HCT116 (cell line): Measurements from ENCODE around the gene DAPK1. TPM values are rescaled to one million over a fixed set of nuclear protein-coding genes. Genes with fewer than 3 reads are reported as not detected.

Source experiments
- ATAC-seq: fragments of 200-7000 bp; cut with Tn5 transposase; 2 replicates; pipeline ENCODE4 v1.9.1; 2020; ENCODE audit warnings: mild to moderate bottlenecking, moderate library complexity
- BruUV-seq: library from RNA; stranded (reverse); fragments of 400-500 nt; replicated peaks from 2 replicates; lab custom pipeline; 2021; lab: Mats Ljungman, UMichigan
- CTCF ChIA-PET: fragments of 300-600 bp; sonication (Branson Sonifier 250); formaldehyde crosslinking; loops from one replicate; lab custom pipeline; 2021; ENCODE audit warnings: antibody characterized with exemption; lab: Charles Lee
- POLR2A ChIA-PET: fragments of 300-600, 350-600 bp; sonication (Branson Sonifier 250); formaldehyde crosslinking; loops from one replicate; lab custom pipeline; 2021; ENCODE audit warnings: antibody characterized with exemption; lab: Charles Lee
- RAD21 ChIA-PET, 2 experiments: fragments of 300-600 bp; sonication (Branson Sonifier 250); formaldehyde crosslinking; loops; one replicate each; lab custom pipeline; 2023; ENCODE audit warnings: low total read pairs in 2 of 2; ENCODE audit not compliant: uncharacterized antibody in 2 of 2, unreplicated experiment in 2 of 2, low non-redundant PET in 1 of 2; lab: Charles Lee
- DNase-seq: peaks from one replicate; pipeline ENCODE4 v3.0.0-alpha.2; 2010; ENCODE audit warnings: low read depth, low spot score
- H2AFZ ChIP-seq: fragments of 200-600 bp; shearing (Covaris generic), sonication (generic); 2 replicates; pipeline ENCODE4 v1.6.1; 2017; ENCODE audit warnings: low read depth, mixed run types, mixed read lengths, antibody characterized with exemption, low read length; ENCODE audit not compliant: poor library complexity, severe bottlenecking
- H3K27ac ChIP-seq: 2 replicates; pipeline ENCODE4 v1.5.1; 2012; ENCODE audit warnings: low read depth, low read length
- H3K27me3 ChIP-seq: fragments of 200-600 bp; sonication (generic); 2 replicates; pipeline ENCODE4 v1.6.1; 2016; ENCODE audit warnings: mixed run types, low read length, mixed read lengths; ENCODE audit not compliant: insufficient read depth
- H3K36me3 ChIP-seq, 2 experiments: fragments of 200-500 bp in 1 of 2; fragments of 200-600 bp in 1 of 2; sonication (Bioruptor generic) in 1 of 2; sonication (generic) in 1 of 2; 2 replicates each; pipeline versions ENCODE4 v1.5.1 to v1.6.1; 2014 to 2016; ENCODE audit warnings: low read length in 2 of 2, inconsistent platforms in 1 of 2, mixed read lengths in 1 of 2, mixed run types in 1 of 2; ENCODE audit not compliant: insufficient read depth in 2 of 2, control insufficient read depth in 1 of 2
- H3K4me1 ChIP-seq, 2 experiments: fragments of 200-600 bp in 1 of 2; sonication (generic) in 1 of 2; 2 replicates each; pipeline versions ENCODE4 v1.5.1 to v1.6.1; 2012 to 2017; ENCODE audit warnings: low read length in 2 of 2, inconsistent platforms in 1 of 2, mild to moderate bottlenecking in 1 of 2, mixed read lengths in 1 of 2, mixed run types in 1 of 2, moderate library complexity in 1 of 2; ENCODE audit not compliant: insufficient read depth in 2 of 2, control insufficient read depth in 1 of 2
- H3K4me2 ChIP-seq: fragments of 200-600 bp; sonication (generic); 2 replicates; pipeline ENCODE4 v1.6.1; 2017; ENCODE audit warnings: mixed run types, low read length, mixed read lengths
- H3K4me3 ChIP-seq, 2 experiments: fragments of 200-600 bp in 1 of 2; sonication (generic) in 1 of 2; replicated peaks in 1 of 2; 2 replicates each; pipeline ENCODE4 v1.5.1; 2011 to 2016; ENCODE audit warnings: low read length in 2 of 2, control low read depth in 1 of 2, low read depth in 1 of 2, mild to moderate bottlenecking in 1 of 2, mixed read lengths in 1 of 2, mixed run types in 1 of 2
- H3K79me2 ChIP-seq: fragments of 200-600 bp; sonication (generic); 2 replicates; pipeline ENCODE4 v1.6.1; 2017; ENCODE audit warnings: mild to moderate bottlenecking, mixed run types, low read length, moderate library complexity, mixed read lengths; ENCODE audit not compliant: insufficient read depth
- H3K9ac ChIP-seq: fragments of 200-600 bp; sonication (generic); 2 replicates; pipeline ENCODE4 v1.6.1; 2016; ENCODE audit warnings: low read length, mixed read lengths
- H3K9me2 ChIP-seq: fragments of 200-600 bp; sonication (generic), shearing (Covaris generic); 2 replicates; pipeline ENCODE4 v1.6.1; 2017; ENCODE audit warnings: mixed run types, mild to moderate bottlenecking, moderate library complexity; ENCODE audit not compliant: insufficient read depth
- H3K9me3 ChIP-seq, 2 experiments: fragments of 200-500 bp in 1 of 2; fragments of 200-600 bp in 1 of 2; sonication (Bioruptor generic) in 1 of 2; sonication (generic) in 1 of 2; 2 replicates each; pipeline ENCODE4 v1.6.1; 2014 to 2017; ENCODE audit warnings: low read length in 2 of 2, mixed read lengths in 2 of 2, inconsistent platforms in 1 of 2, low read depth in 1 of 2, mild to moderate bottlenecking in 1 of 2, mixed run types in 1 of 2, moderate library complexity in 1 of 2; ENCODE audit not compliant: control insufficient read depth in 1 of 2, insufficient read depth in 1 of 2
- H4K20me1 ChIP-seq: fragments of 200-600 bp; sonication (generic), shearing (Covaris generic); 2 replicates; pipeline ENCODE4 v1.6.1; 2017; ENCODE audit warnings: mixed run types, mild to moderate bottlenecking, moderate library complexity; ENCODE audit not compliant: insufficient read depth
- ATF3 ChIP-seq: IDR thresholded peaks from 2 replicates; pipeline ENCODE4 v1.6.1; 2012
- CBX3 ChIP-seq: IDR thresholded peaks from 2 replicates; pipeline ENCODE4 v1.6.1; 2012; ENCODE audit warnings: low read depth
- CTCF ChIP-seq, 3 experiments: fragments of 200-600 bp in 1 of 3; sonication (generic) in 1 of 3; IDR thresholded peaks in 2 of 3; conservative IDR thresholded peaks in 1 of 3; 2 replicates each; pipeline ENCODE4 v1.5.1; 2012 to 2017; ENCODE audit warnings: low read depth in 2 of 3, low read length in 2 of 3, antibody characterized with exemption in 1 of 3, borderline replicate concordance in 1 of 3, control low read depth in 1 of 3, mild to moderate bottlenecking in 1 of 3, mixed read lengths in 1 of 3, mixed run types in 1 of 3, moderate library complexity in 1 of 3; ENCODE audit not compliant: insufficient read depth in 1 of 3
- ELF1 ChIP-seq: IDR thresholded peaks from 2 replicates; pipeline ENCODE4 v1.6.1; 2012; ENCODE audit warnings: low read depth, borderline replicate concordance
- EZH2phosphoT487 ChIP-seq: fragments of 200-600 bp; IDR thresholded peaks from 2 replicates; pipeline ENCODE4 v1.6.1; 2018; ENCODE audit warnings: antibody characterized with exemption, borderline replicate concordance
- JUND ChIP-seq: IDR thresholded peaks from 2 replicates; pipeline ENCODE4 v1.6.1; 2012
- REST ChIP-seq: IDR thresholded peaks from 2 replicates; pipeline ENCODE4 v1.6.1; 2012; ENCODE audit warnings: low read depth
- SIN3A ChIP-seq: IDR thresholded peaks from 2 replicates; pipeline ENCODE4 v1.6.1; 2012; ENCODE audit warnings: low read depth
- YY1 ChIP-seq: IDR thresholded peaks from 2 replicates; pipeline ENCODE4 v1.6.1; 2011; ENCODE audit warnings: low read length, low read depth, moderate library complexity, mild to moderate bottlenecking; ENCODE audit not compliant: insufficient replicate concordance; ENCODE audit errors: extremely low read depth
- intact Hi-C: fragments of 100-400 bp; cut with micrococcal nuclease; formaldehyde crosslinking; loops from 2 replicates; pipeline ENCODE4 v1.10.0; 2022
- total RNA-seq: library from RNA; stranded (reverse); gene quantifications from one replicate; pipeline ENCODE4 v1.2.1, GENCODE V29; 2021; ENCODE audit not compliant: unreplicated experiment

Gene DAPK1
- total RNA-seq, 1 experiment from 2014 or later, result 5.6 TPM

GRCh38 chr9:87593359-87593980 is 95.8 kb downstream of the DAPK1 start:
- Histone ChIP-seq H3K9ac (no peak overlapping the region), H2AFZ (no peak overlapping the region), H3K27me3 (0 out of 2 replicates have a peak, but pooled peaks cover 4% of the 10 kb centered on the region), H3K4me2 (no peak overlapping the region), H3K36me3 (no peaks in the 10 kb centered on the region), H3K27ac (no peak overlapping the region), H3K9me2 (no peaks in the 10 kb centered on the region), H3K4me1 (no peaks in the 10 kb centered on the region), H3K4me3 (no peak overlapping the region), H3K9me3 (no peaks in the 10 kb centered on the region), H3K79me2 (no peaks in the 10 kb centered on the region), H4K20me1 (no peaks in the 10 kb centered on the region)
- ChIA-PET RAD21 (no interaction called here), POLR2A (no interaction called here), CTCF (no interaction called here)
- intact Hi-C loops, result no loop called here
- no peak for DNase-seq
- no peak for ATAC-seq
- BruUV-seq, result no TSS peak
- no peak for TF ChIP-seq CBX3
- TF ChIP-seq ATF3, result no peak
- TF ChIP-seq SIN3A, result no peak
- no peak for TF ChIP-seq YY1
- no peak for TF ChIP-seq EZH2phosphoT487
- no peak for TF ChIP-seq ELF1
- no peak for TF ChIP-seq REST
- TF ChIP-seq CTCF (IDR thresholded peaks at IDR 0.05 in 2 of 3, conservative IDR thresholded peaks at IDR 0.05 in 1 of 3; ENCODE audit: borderline replicate concordance in 1 of 3, insufficient read depth in 1 of 3, low read depth in 2 of 3, low read length in 2 of 3), result no peak
- TF ChIP-seq JUND, result no peak
